HEK293 (cell line): Measurements from ENCODE around the gene SREBF1.

Experiments
- CTCF ChIP-seq: fragments of 450-650 bp; formaldehyde crosslinking; IDR thresholded peaks from 2 replicates; pipeline ENCODE4 v1.5.1; 2016; ENCODE audit warnings: missing biosample characterization, missing genetic modification characterization
- GLIS2 ChIP-seq: fragments of 450-650 bp; formaldehyde crosslinking; IDR thresholded peaks from 2 replicates; pipeline ENCODE4 v1.5.1; 2016; ENCODE audit warnings: missing biosample characterization, missing genetic modification characterization
- KLF1 ChIP-seq: fragments of 450-650 bp; formaldehyde crosslinking; IDR thresholded peaks from 2 replicates; pipeline ENCODE4 v1.5.1; 2016; ENCODE audit warnings: missing biosample characterization, missing genetic modification characterization
- KLF10 ChIP-seq: fragments of 450-650 bp; IDR thresholded peaks from 2 replicates; pipeline ENCODE4 v1.5.1; 2018; ENCODE audit warnings: missing biosample characterization, mild to moderate bottlenecking, missing genetic modification characterization
- KLF8 ChIP-seq: fragments of 450-650 bp; formaldehyde crosslinking; IDR thresholded peaks from 2 replicates; pipeline ENCODE4 v1.5.1; 2016; ENCODE audit warnings: missing biosample characterization, missing genetic modification characterization
- MZF1 ChIP-seq: fragments of 450-650 bp; formaldehyde crosslinking; IDR thresholded peaks from 2 replicates; pipeline ENCODE4 v1.5.1; 2017; ENCODE audit warnings: missing biosample characterization, missing genetic modification characterization, borderline replicate concordance
- OSR2 ChIP-seq: fragments of 450-650 bp; formaldehyde crosslinking; IDR thresholded peaks from 2 replicates; pipeline ENCODE4 v1.5.1; 2016; ENCODE audit warnings: missing biosample characterization, missing genetic modification characterization
- PATZ1 ChIP-seq: fragments of 450-650 bp; formaldehyde crosslinking; IDR thresholded peaks from 2 replicates; pipeline ENCODE4 v1.5.1; 2016; ENCODE audit warnings: missing biosample characterization, missing genetic modification characterization
- SCRT1 ChIP-seq: fragments of 450-650 bp; formaldehyde crosslinking; IDR thresholded peaks from 2 replicates; pipeline ENCODE4 v1.5.1; 2016; ENCODE audit warnings: missing biosample characterization, missing genetic modification characterization, borderline replicate concordance
- SP2 ChIP-seq: fragments of 450-650 bp; formaldehyde crosslinking; IDR thresholded peaks from 2 replicates; pipeline ENCODE4 v1.5.1; 2016; ENCODE audit warnings: missing biosample characterization, missing genetic modification characterization
- SP7 ChIP-seq: fragments of 450-650 bp; formaldehyde crosslinking; IDR thresholded peaks from 2 replicates; pipeline ENCODE4 v1.5.1; 2016; ENCODE audit warnings: missing biosample characterization, missing genetic modification characterization
- ZBTB10 ChIP-seq: fragments of 450-650 bp; formaldehyde crosslinking; IDR thresholded peaks from 2 replicates; pipeline ENCODE4 v1.5.1; 2016; ENCODE audit warnings: missing biosample characterization, missing genetic modification characterization
- ZBTB17 ChIP-seq: fragments of 450-650 bp; formaldehyde crosslinking; IDR thresholded peaks from 2 replicates; pipeline ENCODE4 v1.5.1; 2016; ENCODE audit warnings: missing biosample characterization, missing genetic modification characterization
- ZFHX2 ChIP-seq: fragments of 450-650 bp; formaldehyde crosslinking; conservative IDR thresholded peaks from 2 replicates; pipeline ENCODE4 v1.5.1; 2016; ENCODE audit warnings: missing biosample characterization, missing genetic modification characterization
- ZIC2 ChIP-seq: fragments of 450-650 bp; formaldehyde crosslinking; IDR thresholded peaks from 2 replicates; pipeline ENCODE4 v1.5.1; 2016; ENCODE audit warnings: missing biosample characterization, missing genetic modification characterization
- ZNF114 ChIP-seq: fragments of 450-650 bp; formaldehyde crosslinking; IDR thresholded peaks from 2 replicates; pipeline ENCODE4 v1.5.0; 2017; ENCODE audit warnings: missing biosample characterization, missing genetic modification characterization
- ZNF133 ChIP-seq: fragments of 450-650 bp; formaldehyde crosslinking; IDR thresholded peaks from 2 replicates; pipeline ENCODE4 v1.5.1; 2016; ENCODE audit warnings: missing biosample characterization, missing genetic modification characterization
- ZNF16 ChIP-seq: fragments of 450-650 bp; formaldehyde crosslinking; IDR thresholded peaks from 2 replicates; pipeline ENCODE4 v1.5.1; 2016; ENCODE audit warnings: low read depth, missing biosample characterization, missing genetic modification characterization
- ZNF19 ChIP-seq: fragments of 450-650 bp; formaldehyde crosslinking; IDR thresholded peaks from 2 replicates; pipeline ENCODE4; 2016; ENCODE audit warnings: missing biosample characterization, missing genetic modification characterization, low read depth
- ZNF223 ChIP-seq: fragments of 450-650 bp; formaldehyde crosslinking; IDR thresholded peaks from 2 replicates; pipeline ENCODE4 v1.5.1; 2016; ENCODE audit warnings: missing biosample characterization, missing genetic modification characterization
- ZNF23 ChIP-seq: fragments of 450-650 bp; formaldehyde crosslinking; IDR thresholded peaks from 2 replicates; pipeline ENCODE4 v1.5.1; 2016; ENCODE audit warnings: missing biosample characterization, missing genetic modification characterization, borderline replicate concordance
- ZNF350 ChIP-seq: fragments of 450-650 bp; formaldehyde crosslinking; IDR thresholded peaks from 2 replicates; pipeline ENCODE4 v1.5.0; 2017; ENCODE audit warnings: missing biosample characterization, mild to moderate bottlenecking, missing genetic modification characterization
- ZNF426 ChIP-seq: fragments of 450-650 bp; formaldehyde crosslinking; IDR thresholded peaks from 2 replicates; pipeline ENCODE4 v1.5.1; 2017; ENCODE audit warnings: missing biosample characterization, missing genetic modification characterization, mild to moderate bottlenecking, inconsistent platforms, moderate library complexity
- ZNF645 ChIP-seq: fragments of 450-650 bp; formaldehyde crosslinking; IDR thresholded peaks from 2 replicates; pipeline ENCODE4; 2016; ENCODE audit warnings: missing biosample characterization, missing genetic modification characterization
- ZNF660 ChIP-seq: fragments of 450-650 bp; IDR thresholded peaks from 2 replicates; pipeline ENCODE4 v1.5.1; 2018; ENCODE audit warnings: missing biosample characterization, mild to moderate bottlenecking, missing genetic modification characterization
- ZNF768 ChIP-seq: fragments of 450-650 bp; formaldehyde crosslinking; IDR thresholded peaks from 2 replicates; pipeline ENCODE4 v1.5.1; 2018; ENCODE audit warnings: missing biosample characterization, mild to moderate bottlenecking, missing genetic modification characterization
- ZSCAN18 ChIP-seq: fragments of 450-650 bp; formaldehyde crosslinking; IDR thresholded peaks from 2 replicates; pipeline ENCODE4 v1.5.1; 2016; ENCODE audit warnings: missing biosample characterization, missing genetic modification characterization

Gene SREBF1

GRCh38 chr17:17849845-17850373, 13.1 kb upstream of the SREBF1 start (continued):
- TF ChIP-seq ZNF645 (tag by site-specific recombination): no peak
- TF ChIP-seq GLIS2 (tag by site-specific recombination): peak; percentile 31; the same call in 1 of the 2 replicates
- peak; percentile 49 for TF ChIP-seq SP7 (tag by site-specific recombination)
- TF ChIP-seq OSR2: peak; percentile 11; the same call in 1 of the 2 replicates
- peak; percentile 93 for TF ChIP-seq SCRT1 (tag by site-specific recombination)
- no peak for TF ChIP-seq ZNF350 (tag by site-specific recombination)
- TF ChIP-seq ZNF768 (tag by site-specific recombination): no peak
- no peak for TF ChIP-seq ZNF133
- peak; percentile 92 for TF ChIP-seq ZIC2 (tag by site-specific recombination)
- TF ChIP-seq MZF1: peak; percentile 67
- peak; percentile 28; the same call in 1 of the 2 replicates for TF ChIP-seq KLF1
- peak; percentile 16; the same call in 1 of the 2 replicates for TF ChIP-seq ZBTB17 (tag by site-specific recombination)
- no peak for TF ChIP-seq ZNF23 (tag by site-specific recombination)
- peak; percentile 46; the same call in 1 of the 2 replicates for TF ChIP-seq PATZ1 (tag by site-specific recombination)
- TF ChIP-seq ZNF114 (tag by site-specific recombination): no peak
- 0 out of 2 replicates have a peak, but pooled peaks have one; percentile 12 for TF ChIP-seq ZNF660
- TF ChIP-seq ZNF426 (tag by site-specific recombination): no peak
- TF ChIP-seq ZNF16 (tag by site-specific recombination): no peak
- no peak for TF ChIP-seq ZNF19 (tag by site-specific recombination)
- 0 out of 2 replicates have a peak, but pooled peaks have one; percentile 17 for TF ChIP-seq KLF8
- TF ChIP-seq ZFHX2 (tag by site-specific recombination): peak; percentile 58
- no peak for TF ChIP-seq SP2
- no peak for TF ChIP-seq ZNF223
- TF ChIP-seq ZSCAN18: no peak
- TF ChIP-seq KLF10: no peak
- TF ChIP-seq ZBTB10 (tag by site-specific recombination): no peak; the same call in 1 of the 2 replicates
- no peak; the same call in 1 of the 2 replicates for TF ChIP-seq CTCF (tag by site-specific recombination)
